ENCODE data around the gene MTA2.

Gene MTA2

DNA sequence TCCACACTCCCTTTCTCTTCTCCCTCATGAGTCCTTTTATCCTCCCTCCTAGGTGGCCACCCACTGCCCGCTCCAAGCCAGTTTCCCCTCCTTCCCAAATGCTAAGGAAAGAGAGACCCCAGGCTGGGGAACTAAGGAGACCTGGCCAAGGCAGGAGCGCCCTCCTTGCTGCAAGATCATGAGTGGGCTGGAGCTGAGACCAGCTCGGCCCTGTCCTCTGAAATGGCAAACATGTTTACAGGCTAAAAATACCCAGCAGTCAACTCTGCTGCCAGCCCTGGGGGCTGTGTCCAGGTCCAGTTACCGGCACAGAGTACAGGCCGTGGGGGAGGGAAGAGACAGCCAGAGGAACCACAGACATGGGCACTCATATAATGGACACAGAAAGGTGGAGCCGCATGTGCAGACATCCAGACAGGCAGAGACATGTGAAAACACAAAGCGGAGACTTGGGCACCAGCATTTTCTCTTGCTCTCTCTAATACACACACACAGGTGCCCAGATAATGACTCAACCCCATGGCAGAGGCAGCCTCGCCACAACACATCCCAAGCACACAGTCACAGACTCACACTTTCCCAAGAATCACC lies 53.9 kb downstream of the MTA2 start:
- DNase-seq (ENCODE audit: low read depth in 2 of 2, low spot score in 1 of 2) = no peak

DNA sequence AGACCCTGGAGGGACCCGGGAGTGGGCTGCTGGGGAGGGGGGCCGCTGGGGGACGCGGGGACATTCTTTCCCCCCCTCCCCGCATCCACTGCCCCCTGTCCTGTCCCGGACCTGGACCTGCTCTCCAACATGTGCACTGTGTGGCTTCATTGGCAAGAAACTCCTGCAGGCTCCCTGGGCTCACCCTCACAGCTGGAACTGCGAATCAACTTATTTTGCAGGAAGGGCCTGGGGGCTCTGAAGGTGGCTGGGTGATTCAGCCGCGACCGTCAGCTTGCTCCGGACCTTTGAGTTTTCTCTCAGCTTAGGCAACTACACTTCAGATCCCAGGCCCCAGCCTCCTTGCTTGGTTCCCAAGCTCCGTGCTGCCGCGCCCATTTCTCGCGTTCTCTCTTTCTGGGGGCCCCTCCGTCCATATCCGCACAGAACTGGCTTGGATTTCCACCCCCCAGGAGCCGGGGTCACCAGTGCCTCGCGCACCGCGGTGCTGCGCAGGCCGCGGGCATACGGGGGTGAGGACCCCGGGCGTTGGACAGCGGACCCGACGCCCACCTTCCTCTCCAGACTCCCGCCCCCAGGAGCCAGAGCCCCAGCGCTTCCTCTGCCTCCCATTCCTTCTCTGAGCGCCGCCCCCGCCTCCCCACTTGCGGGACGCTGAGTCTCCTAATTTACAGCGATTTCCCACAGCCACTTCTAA lies 54.6 kb downstream of the MTA2 start:
- DNase-seq (ENCODE audit: low read depth in 2 of 2, low spot score in 1 of 2) = no peak

DNA sequence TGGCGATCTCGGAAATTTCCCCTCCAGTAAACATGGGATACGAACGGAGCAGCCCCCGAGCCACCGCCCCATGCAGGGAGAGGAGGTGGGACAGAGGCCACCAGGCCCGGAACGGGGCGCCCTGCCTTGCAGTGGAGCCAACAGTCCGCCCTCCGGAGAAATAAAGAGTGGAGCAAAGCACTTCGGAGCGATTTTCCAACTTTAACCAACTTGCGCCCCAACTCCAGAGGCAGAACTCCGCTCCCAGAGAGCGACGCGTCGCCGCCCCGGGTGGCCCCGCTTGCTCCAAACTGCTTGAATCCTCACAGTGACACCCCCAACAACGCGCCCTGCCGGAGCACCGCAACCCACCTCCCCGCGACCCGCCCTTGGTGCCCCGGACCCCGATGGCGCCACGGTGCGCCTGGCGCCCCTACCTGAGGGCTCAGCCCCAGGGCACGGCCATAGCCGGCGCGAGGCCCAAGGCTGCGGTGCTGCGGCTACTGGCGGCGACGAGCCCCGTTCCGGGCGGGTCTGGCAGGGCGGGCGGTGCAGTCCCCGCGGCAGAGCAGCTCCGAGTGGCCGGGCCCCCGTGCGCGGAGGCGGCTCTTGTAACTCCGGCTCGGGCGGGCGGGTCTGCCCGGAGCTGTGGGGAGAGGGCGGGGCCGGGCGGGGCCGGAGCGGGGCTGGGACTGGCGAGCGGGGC lies 55.3 kb downstream of the MTA2 start, which contains the start of gene AHNAK:
Gene AHNAK, minus strand, starts transcription at position 563 of the 685 bp plus-strand sequence. CDS start 10,708 bp downstream, outside the sequence.
- DNase-seq (ENCODE audit: low read depth in 2 of 2, low spot score in 1 of 2) = no peak

DNA sequence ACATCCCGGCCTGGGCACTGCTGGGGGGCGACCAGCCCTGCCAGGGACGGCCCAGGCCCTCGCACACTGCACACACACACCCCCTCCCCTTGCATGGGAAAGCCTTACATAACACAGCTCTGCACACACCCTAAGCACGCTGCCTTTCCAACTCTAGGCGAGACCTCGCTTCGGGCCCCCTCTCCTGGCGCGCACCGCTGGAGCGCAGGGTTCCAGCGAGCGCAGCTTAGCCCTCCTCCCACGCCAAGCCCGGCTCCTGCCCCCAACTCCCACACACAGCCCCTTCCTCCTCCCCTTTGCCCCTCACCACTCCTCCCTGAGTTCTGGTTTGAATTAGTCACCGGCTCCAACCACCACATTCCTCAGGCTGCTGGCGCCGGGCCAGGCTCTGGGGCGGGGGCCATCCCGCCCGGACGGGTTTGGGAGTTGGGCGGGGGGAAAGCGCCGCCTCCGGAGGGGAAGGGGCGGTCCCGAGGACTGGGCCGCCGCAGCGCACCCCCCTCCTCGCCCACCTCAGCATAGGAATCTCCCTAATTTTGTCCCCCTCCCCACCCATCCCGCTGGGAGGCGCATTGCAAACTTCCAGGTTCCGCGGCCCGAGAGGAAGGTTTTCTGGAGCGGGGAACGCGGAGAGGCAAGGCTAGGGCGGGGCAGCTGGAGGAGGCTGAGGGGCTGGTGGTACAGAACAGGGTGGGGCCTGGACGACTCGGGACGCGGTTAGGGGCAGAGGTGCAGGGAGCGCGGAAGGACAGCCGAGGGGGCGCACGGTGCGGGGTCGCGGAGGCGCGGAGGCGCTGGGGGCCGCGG lies 56.0 kb downstream of the MTA2 start:
- no peak for DNase-seq (ENCODE audit: low read depth in 2 of 2, low spot score in 1 of 2)

DNA sequence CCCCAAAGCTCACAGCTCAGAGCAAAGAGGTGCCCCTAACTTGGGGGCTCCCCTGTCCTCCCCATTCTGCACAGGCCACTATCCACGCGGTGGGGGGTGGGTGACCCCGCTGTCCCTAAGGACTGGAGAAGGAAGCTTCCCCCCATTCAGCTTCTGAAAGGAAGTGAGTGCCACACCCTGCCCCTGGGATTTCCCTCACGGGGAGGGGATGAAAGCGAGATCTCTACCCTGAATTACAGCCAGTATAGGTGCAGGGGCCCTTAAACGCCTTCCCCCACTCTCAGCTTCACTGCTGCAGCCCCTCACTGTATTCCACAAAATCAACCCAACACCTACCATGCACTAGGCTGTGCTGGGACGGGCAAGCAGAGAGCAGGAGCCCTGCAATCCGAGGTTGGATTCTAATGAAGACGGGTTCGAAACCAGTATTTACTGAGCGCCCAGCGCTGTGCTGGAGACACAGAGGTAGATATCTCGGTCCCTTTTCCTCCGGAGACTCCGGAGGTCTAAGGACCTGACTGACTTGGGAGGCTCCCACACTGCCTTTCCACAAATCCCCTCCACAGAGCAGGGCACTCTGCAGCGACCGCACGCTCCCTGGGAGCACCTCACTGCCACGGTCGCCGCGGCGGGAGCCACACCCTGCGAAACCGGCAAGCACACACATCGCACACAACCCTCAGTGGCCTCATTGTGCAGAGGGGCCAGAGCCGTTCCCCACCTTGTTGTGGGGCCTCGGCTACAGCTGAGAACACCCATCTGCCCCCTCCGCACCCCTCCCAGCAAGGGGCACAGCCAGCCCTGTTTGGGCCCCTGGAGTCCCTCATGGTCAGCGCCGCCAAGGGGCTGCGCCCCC lies 56.9 kb downstream of the MTA2 start:
- no peak for DNase-seq (ENCODE audit: low read depth in 2 of 2, low spot score in 1 of 2)

DNA sequence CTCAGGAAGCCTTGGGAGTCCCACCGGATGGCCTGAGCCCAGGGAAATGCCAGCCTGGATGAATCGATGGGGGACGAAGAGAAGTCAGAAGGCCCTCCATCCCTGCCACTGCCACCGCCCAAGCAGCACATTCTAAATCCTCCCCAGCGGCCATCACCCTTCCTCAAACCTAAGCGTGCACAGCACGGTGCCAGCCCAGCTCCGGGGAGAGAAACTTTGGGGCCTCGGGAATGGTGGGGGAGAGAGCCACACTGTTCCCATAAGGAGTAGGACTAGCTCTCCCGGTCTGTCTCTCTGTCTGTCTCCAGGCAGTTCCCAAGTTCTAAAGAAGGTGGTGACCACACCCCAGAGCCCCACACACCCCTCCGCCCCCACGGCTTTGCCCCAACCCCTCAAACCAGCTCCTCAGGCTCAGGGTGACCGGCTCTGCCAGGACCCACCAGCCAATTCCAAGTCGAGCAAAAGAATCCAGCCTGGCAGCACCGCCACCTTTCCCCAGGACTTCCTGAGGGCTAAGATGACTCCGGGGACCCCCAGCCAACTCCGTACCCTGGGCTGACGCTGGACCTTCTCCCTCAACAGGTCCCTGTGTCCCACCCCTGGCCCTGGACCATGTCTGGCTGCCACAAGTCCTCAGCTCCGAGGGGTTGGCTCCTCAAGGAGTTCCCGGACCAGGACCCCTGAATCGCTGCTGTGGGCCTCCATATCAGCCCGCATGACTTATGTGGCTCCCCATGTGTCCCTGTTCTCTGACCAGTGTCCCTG lies 57.8 kb downstream of the MTA2 start:
- DNase-seq (ENCODE audit: low read depth in 2 of 2, low spot score in 1 of 2) = no peak

Data from stimulated activated CD8-positive, alpha-beta memory T cell treated with anti-CD3 and anti-CD28 coated beads, Interleukin-4, amount 100 ng/mL, for 4 hours (primary cell).